ENCODE data around the gene MIA2.
"Not testable (repeated sequence)": the region's sequence is repeated elsewhere in the genome, so short reads cannot be mapped to it uniquely, and the experiment has no call there.

The MIA2 gene

DNA sequence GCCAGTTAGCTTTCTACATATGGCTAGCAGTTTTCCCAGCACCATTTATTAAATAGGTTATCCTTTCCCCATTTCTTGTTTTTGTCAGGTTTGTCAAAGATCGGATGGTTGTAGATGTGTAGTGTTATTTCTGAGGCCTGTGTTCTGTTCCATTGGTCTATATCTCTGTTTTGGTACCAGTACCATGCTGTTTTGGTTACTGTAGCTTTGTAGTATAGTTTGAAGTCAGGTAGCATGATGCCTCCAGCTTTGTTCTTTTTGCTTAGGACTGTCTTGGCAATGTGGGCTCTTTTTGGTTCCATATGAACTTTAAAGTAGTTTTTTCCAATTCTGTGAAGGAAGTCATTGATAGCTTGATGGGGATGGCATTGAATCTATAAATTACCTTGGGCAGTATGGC lies 28.5 kb downstream of the MIA2 start:
- not testable (repeated sequence) for H3K9me3 ChIP-seq (ENCODE audit: control insufficient read depth, low read length); H2BK120ac ChIP-seq (ENCODE audit: low read depth, low read length); H2BK12ac ChIP-seq (ENCODE audit: low read length in 2 of 2); H3K14ac ChIP-seq (ENCODE audit: low read length in 2 of 2); H3K27ac ChIP-seq (ENCODE audit: low read length, poor library complexity, severe bottlenecking); H4K8ac ChIP-seq (ENCODE audit: low read length); H3K4me3 ChIP-seq (ENCODE audit: insufficient read depth in 1 of 2, low read depth in 1 of 2, low read length in 2 of 2); H2BK5ac ChIP-seq (ENCODE audit: low read depth, low read length, poor library complexity, severe bottlenecking); H2AFZ ChIP-seq (ENCODE audit: low read depth, low read length); H3K4me1 ChIP-seq (ENCODE audit: control insufficient read depth, insufficient read depth, low read depth, low read length); DNase-seq; H3K36me3 ChIP-seq (ENCODE audit: control insufficient read depth in 1 of 2, insufficient read depth in 2 of 2, low read depth in 1 of 2, low read length in 2 of 2); H4K91ac ChIP-seq (ENCODE audit: low read length); H3K9ac ChIP-seq (ENCODE audit: low read length); H3K4me2 ChIP-seq (ENCODE audit: low read length, poor library complexity, severe bottlenecking); H3K79me1 ChIP-seq (replicated peaks; ENCODE audit: low read length, poor library complexity, severe bottlenecking); H3K4ac ChIP-seq (ENCODE audit: low read depth in 1 of 2, low read length in 2 of 2); H2BK15ac ChIP-seq (ENCODE audit: low read depth, poor library complexity, severe bottlenecking); H3K23ac ChIP-seq (ENCODE audit: low read length in 2 of 2); H3K18ac ChIP-seq (ENCODE audit: low read depth in 1 of 2, low read length in 2 of 2); H3K27me3 ChIP-seq (ENCODE audit: control insufficient read depth in 1 of 2, insufficient read depth in 1 of 2, low read length in 2 of 2); H2AK5ac ChIP-seq (ENCODE audit: low read length, severe bottlenecking)
- 90% methylated on average over 1 of the region's 1 CpG for WGBS

- H2AFZ ChIP-seq (ENCODE audit: low read depth, low read length), result no peak overlapping the region
- H3K4me3 ChIP-seq (ENCODE audit: insufficient read depth in 1 of 2, low read depth in 1 of 2, low read length in 2 of 2), result no peak overlapping the region
- H2BK5ac ChIP-seq (ENCODE audit: low read depth, low read length, poor library complexity, severe bottlenecking), result no peak overlapping the region
- no peak overlapping the region for H4K8ac ChIP-seq (ENCODE audit: low read length)
- no peak overlapping the region for H3K14ac ChIP-seq (ENCODE audit: low read length in 2 of 2)
- no peaks in the 10 kb centered on the region for H3K9me3 ChIP-seq (ENCODE audit: control insufficient read depth, low read length)
- H4K91ac ChIP-seq (ENCODE audit: low read length), result no peak overlapping the region
- no peak overlapping the region for H3K4me2 ChIP-seq (ENCODE audit: low read length, poor library complexity, severe bottlenecking)
- H3K36me3 ChIP-seq (ENCODE audit: control insufficient read depth in 1 of 2, insufficient read depth in 2 of 2, low read depth in 1 of 2, low read length in 2 of 2), result peaks cover 0 to 4% of the 10 kb centered on the region in 2 experiments
- no peak overlapping the region for H2BK15ac ChIP-seq (ENCODE audit: low read depth, poor library complexity, severe bottlenecking)
- H3K79me1 ChIP-seq (replicated peaks; ENCODE audit: low read length, poor library complexity, severe bottlenecking), result peaks cover under 1% of the 10 kb centered on the region
- H3K4ac ChIP-seq (ENCODE audit: low read depth in 1 of 2, low read length in 2 of 2), result no peak overlapping the region
- H3K18ac ChIP-seq (ENCODE audit: low read depth in 1 of 2, low read length in 2 of 2), result no peak overlapping the region
- H2AK5ac ChIP-seq (ENCODE audit: low read length, severe bottlenecking), result no peak overlapping the region
- peaks cover 3% of the 10 kb centered on the region for H3K4me1 ChIP-seq (ENCODE audit: control insufficient read depth, insufficient read depth, low read depth, low read length)
- no peak for DNase-seq
- H3K27ac ChIP-seq (ENCODE audit: low read length, poor library complexity, severe bottlenecking), result no peak overlapping the region
- H2BK12ac ChIP-seq (ENCODE audit: low read length in 2 of 2), result no peak overlapping the region
- H3K9ac ChIP-seq (ENCODE audit: low read length), result no peak overlapping the region
- H2BK120ac ChIP-seq (ENCODE audit: low read depth, low read length), result no peak overlapping the region
- no peak overlapping the region for H3K23ac ChIP-seq (ENCODE audit: low read length in 2 of 2)
- 92% methylated on average over 6 of the region's 7 CpGs for WGBS
- H3K27me3 ChIP-seq (ENCODE audit: control insufficient read depth in 1 of 2, insufficient read depth in 1 of 2, low read length in 2 of 2), result no peaks in the 10 kb centered on the region
These were observed 30.3 kb downstream of the MIA2 start for GRCh38 chr14:39264057-39264456.

DNA sequence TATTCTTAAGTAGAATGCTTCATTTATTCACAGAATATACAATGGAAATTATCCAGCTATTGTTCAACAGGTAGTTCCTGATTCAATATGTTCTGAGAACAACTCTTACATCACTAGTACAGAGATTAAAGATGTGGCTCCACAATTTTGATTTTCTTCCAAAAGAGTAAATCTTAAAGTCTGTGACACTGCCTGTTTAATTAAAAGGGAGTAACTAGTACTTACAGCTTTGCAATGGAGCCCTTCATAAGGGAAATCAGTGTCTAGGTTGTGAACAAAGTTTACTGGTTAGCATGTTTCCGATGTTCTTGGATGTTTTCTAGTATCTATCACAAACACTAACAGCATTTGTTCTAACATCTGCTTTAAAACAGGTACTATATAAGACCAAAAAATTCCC lies 30.8 kb downstream of the MIA2 start:
- H3K79me1 ChIP-seq (replicated peaks; ENCODE audit: low read length, poor library complexity, severe bottlenecking), result no peaks in the 10 kb centered on the region
- no peak overlapping the region for H2AK5ac ChIP-seq (ENCODE audit: low read length, severe bottlenecking)
- H4K91ac ChIP-seq (ENCODE audit: low read length), result no peak overlapping the region
- H3K9ac ChIP-seq (ENCODE audit: low read length), result no peak overlapping the region
- H3K23ac ChIP-seq (ENCODE audit: low read length in 2 of 2), result no peak overlapping the region
- no peak overlapping the region for H4K8ac ChIP-seq (ENCODE audit: low read length)
- no peak overlapping the region for H2BK5ac ChIP-seq (ENCODE audit: low read depth, low read length, poor library complexity, severe bottlenecking)
- 100% methylated on average over 1 of the region's 1 CpG for WGBS
- DNase-seq, result peak; percentile 15
- H3K4me1 ChIP-seq (ENCODE audit: control insufficient read depth, insufficient read depth, low read depth, low read length), result peaks cover 5% of the 10 kb centered on the region
- no peaks in the 10 kb centered on the region for H3K36me3 ChIP-seq (ENCODE audit: control insufficient read depth in 1 of 2, insufficient read depth in 2 of 2, low read depth in 1 of 2, low read length in 2 of 2)
- no peak overlapping the region for H3K4me2 ChIP-seq (ENCODE audit: low read length, poor library complexity, severe bottlenecking)
- no peak overlapping the region for H3K4me3 ChIP-seq (ENCODE audit: insufficient read depth in 1 of 2, low read depth in 1 of 2, low read length in 2 of 2)
- H3K18ac ChIP-seq (ENCODE audit: low read depth in 1 of 2, low read length in 2 of 2), result no peak overlapping the region
- H2AFZ ChIP-seq (ENCODE audit: low read depth, low read length), result no peak overlapping the region
- no peaks in the 10 kb centered on the region for H3K27me3 ChIP-seq (ENCODE audit: control insufficient read depth in 1 of 2, insufficient read depth in 1 of 2, low read length in 2 of 2)
- H3K14ac ChIP-seq (ENCODE audit: low read length in 2 of 2), result no peak overlapping the region
- H2BK12ac ChIP-seq (ENCODE audit: low read length in 2 of 2), result no peak overlapping the region
- no peak overlapping the region for H2BK15ac ChIP-seq (ENCODE audit: low read depth, poor library complexity, severe bottlenecking)
- H2BK120ac ChIP-seq (ENCODE audit: low read depth, low read length), result no peak overlapping the region
- no peak overlapping the region for H3K4ac ChIP-seq (ENCODE audit: low read depth in 1 of 2, low read length in 2 of 2)
- H3K9me3 ChIP-seq (ENCODE audit: control insufficient read depth, low read length), result no peaks in the 10 kb centered on the region
- H3K27ac ChIP-seq (ENCODE audit: low read length, poor library complexity, severe bottlenecking), result no peak overlapping the region

DNA sequence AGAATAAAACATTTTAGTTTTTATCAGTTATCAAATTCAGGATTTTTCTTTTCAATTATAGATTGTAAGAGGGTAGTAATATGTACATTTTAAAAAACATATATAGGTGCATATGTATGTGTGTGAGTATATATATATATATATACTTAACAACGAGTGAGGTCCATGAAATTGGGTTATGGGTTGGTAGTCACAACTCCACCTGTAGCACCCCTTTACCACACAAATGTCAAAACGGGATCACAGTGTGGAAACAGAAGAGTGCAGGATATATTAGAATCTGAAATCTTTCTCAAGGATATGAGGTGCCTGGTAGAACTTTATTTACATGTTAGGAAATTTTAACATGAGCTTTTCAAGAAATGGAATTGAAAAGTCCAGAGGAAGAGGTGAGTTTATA lies 31.3 kb downstream of the MIA2 start:
- H2BK12ac ChIP-seq (ENCODE audit: low read length in 2 of 2), result no peak overlapping the region
- no peak overlapping the region for H2BK120ac ChIP-seq (ENCODE audit: low read depth, low read length)
- H2BK5ac ChIP-seq (ENCODE audit: low read depth, low read length, poor library complexity, severe bottlenecking), result no peak overlapping the region
- H3K4me1 ChIP-seq (ENCODE audit: control insufficient read depth, insufficient read depth, low read depth, low read length), result peaks cover 5% of the 10 kb centered on the region
- no peaks in the 10 kb centered on the region for H3K9me3 ChIP-seq (ENCODE audit: control insufficient read depth, low read length)
- no peak overlapping the region for H3K4ac ChIP-seq (ENCODE audit: low read depth in 1 of 2, low read length in 2 of 2)
- H3K9ac ChIP-seq (ENCODE audit: low read length), result peak overlapping the region; percentile 100
- H3K14ac ChIP-seq (ENCODE audit: low read length in 2 of 2), result no peak overlapping the region
- H4K8ac ChIP-seq (ENCODE audit: low read length), result no peak overlapping the region
- no peak overlapping the region for H3K4me2 ChIP-seq (ENCODE audit: low read length, poor library complexity, severe bottlenecking)
- no peaks in the 10 kb centered on the region for H3K79me1 ChIP-seq (replicated peaks; ENCODE audit: low read length, poor library complexity, severe bottlenecking)
- H3K36me3 ChIP-seq (ENCODE audit: control insufficient read depth in 1 of 2, insufficient read depth in 2 of 2, low read depth in 1 of 2, low read length in 2 of 2), result no peaks in the 10 kb centered on the region
- peak overlapping the region in 1 of 2 experiments; percentile 98 for H3K4me3 ChIP-seq (ENCODE audit: insufficient read depth in 1 of 2, low read depth in 1 of 2, low read length in 2 of 2)
- no peak overlapping the region for H3K18ac ChIP-seq (ENCODE audit: low read depth in 1 of 2, low read length in 2 of 2)
- no peak overlapping the region for H2AK5ac ChIP-seq (ENCODE audit: low read length, severe bottlenecking)
- peak; percentile 39 for DNase-seq
- no peak overlapping the region for H3K23ac ChIP-seq (ENCODE audit: low read length in 2 of 2)
- H3K27ac ChIP-seq (ENCODE audit: low read length, poor library complexity, severe bottlenecking), result no peak overlapping the region
- 0% methylated on average over 1 of the region's 2 CpGs for WGBS
- no peak overlapping the region for H2AFZ ChIP-seq (ENCODE audit: low read depth, low read length)
- no peak overlapping the region for H4K91ac ChIP-seq (ENCODE audit: low read length)
- H2BK15ac ChIP-seq (ENCODE audit: low read depth, poor library complexity, severe bottlenecking), result no peak overlapping the region
- H3K27me3 ChIP-seq (ENCODE audit: control insufficient read depth in 1 of 2, insufficient read depth in 1 of 2, low read length in 2 of 2), result no peaks in the 10 kb centered on the region
